ENCODE results near the gene IL2RA.

Gene IL2RA

DNA sequence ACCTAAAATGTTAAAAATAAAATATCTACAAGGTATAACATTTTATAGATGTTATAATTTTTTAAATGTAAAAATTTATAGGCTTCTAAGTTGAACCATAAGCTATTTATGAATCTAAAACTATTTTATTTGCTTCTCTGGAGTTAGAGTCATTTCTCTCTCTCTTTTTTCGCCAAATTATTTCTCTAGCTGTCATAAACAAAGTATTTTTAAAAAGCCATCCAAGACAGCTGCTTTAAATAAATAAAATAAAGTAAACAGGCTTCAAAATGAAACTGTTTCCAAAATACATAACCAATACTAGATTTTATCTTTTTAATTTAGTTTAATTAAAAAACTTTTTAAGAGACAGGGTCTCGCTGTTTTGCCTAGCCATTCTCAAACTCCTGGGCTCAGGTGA is 72.4 kb downstream of the IL2RA start:
- H3K9me3 ChIP-seq (ENCODE audit: severe bottlenecking) = no peaks in the 10 kb centered on the region
- peaks cover 10% of the 10 kb centered on the region for H3K27me3 ChIP-seq (ENCODE audit: insufficient read depth, low read depth, severe bottlenecking)
- TF ChIP-seq, protein P1, sequence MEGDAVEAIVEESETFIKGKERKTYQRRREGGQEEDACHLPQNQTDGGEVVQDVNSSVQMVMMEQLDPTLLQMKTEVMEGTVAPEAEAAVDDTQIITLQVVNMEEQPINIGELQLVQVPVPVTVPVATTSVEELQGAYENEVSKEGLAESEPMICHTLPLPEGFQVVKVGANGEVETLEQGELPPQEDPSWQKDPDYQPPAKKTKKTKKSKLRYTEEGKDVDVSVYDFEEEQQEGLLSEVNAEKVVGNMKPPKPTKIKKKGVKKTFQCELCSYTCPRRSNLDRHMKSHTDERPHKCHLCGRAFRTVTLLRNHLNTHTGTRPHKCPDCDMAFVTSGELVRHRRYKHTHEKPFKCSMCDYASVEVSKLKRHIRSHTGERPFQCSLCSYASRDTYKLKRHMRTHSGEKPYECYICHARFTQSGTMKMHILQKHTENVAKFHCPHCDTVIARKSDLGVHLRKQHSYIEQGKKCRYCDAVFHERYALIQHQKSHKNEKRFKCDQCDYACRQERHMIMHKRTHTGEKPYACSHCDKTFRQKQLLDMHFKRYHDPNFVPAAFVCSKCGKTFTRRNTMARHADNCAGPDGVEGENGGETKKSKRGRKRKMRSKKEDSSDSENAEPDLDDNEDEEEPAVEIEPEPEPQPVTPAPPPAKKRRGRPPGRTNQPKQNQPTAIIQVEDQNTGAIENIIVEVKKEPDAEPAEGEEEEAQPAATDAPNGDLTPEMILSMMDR (IDR thresholded peaks at IDR 0.05; ENCODE audit: low read depth, low read length) = no peak
- H3K4me3 ChIP-seq (ENCODE audit: low read depth, low read length) = no peak overlapping the region
- H3K27ac ChIP-seq = no peak overlapping the region
- DNase-seq = no peak
- no peaks in the 10 kb centered on the region for H3K36me3 ChIP-seq

DNA sequence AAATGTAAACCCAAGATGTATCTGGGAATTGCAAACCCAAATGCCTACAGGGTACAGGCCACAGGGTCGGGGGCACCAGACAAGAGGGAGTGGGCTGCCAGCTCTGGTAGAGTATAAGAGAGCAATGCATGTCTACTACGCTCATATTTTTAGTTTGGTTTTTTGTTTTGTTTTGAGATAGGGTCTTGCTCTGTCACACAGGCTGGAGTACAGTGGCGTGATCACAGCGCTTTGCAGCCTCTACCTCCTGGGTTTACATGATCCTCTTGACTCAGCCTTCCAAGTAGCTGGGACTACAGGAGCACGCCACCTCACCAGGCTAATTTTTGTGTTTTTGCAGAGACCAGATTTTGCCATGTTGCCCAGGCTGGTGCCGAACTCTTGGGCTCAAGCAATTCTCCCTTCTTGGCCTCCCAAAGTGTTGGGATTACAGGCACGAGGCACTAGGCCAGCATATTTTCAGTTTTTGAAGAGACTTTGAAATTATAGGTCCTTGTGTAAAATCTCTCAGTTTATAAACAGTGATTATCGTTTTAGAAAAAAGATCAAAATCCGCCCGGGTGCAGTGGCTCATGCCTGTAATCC is 73.7 kb downstream of the IL2RA start:
- H3K4me3 ChIP-seq (ENCODE audit: low read depth, low read length) = no peak overlapping the region
- H3K27ac ChIP-seq = no peak overlapping the region
- peaks cover 13% of the 10 kb centered on the region for H3K27me3 ChIP-seq (ENCODE audit: insufficient read depth, low read depth, severe bottlenecking)
- TF ChIP-seq, protein P1 (IDR thresholded peaks at IDR 0.05; ENCODE audit: low read depth, low read length) = no peak
- DNase-seq = no peak
- no peaks in the 10 kb centered on the region for H3K9me3 ChIP-seq (ENCODE audit: severe bottlenecking)
- H3K36me3 ChIP-seq = no peaks in the 10 kb centered on the region

DNA sequence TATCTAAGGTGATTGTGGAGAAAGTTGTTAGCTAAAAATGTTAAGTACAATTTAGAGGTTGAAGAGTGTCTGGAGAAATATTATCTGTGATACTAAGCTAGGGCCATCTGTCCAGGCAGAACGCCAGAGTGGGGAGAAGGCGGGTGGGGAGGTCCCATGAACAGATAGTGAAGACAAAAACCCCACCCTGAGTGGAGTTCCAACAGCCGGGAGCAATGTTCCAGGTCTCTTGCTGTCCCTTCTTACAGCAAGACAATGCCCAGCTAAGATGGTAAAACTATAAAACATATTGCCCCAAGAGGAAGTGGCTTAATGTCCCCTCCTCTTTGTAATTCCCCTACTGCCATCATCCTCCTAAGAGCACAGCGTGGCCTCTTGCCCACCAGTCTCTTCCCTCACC is 74.4 kb downstream of the IL2RA start:
- H3K9me3 ChIP-seq (ENCODE audit: severe bottlenecking) = no peaks in the 10 kb centered on the region
- H3K36me3 ChIP-seq = no peaks in the 10 kb centered on the region
- H3K27me3 ChIP-seq (ENCODE audit: insufficient read depth, low read depth, severe bottlenecking) = peaks cover 13% of the 10 kb centered on the region
- no peak for DNase-seq
- no peak overlapping the region for H3K27ac ChIP-seq
- TF ChIP-seq, protein P1 (IDR thresholded peaks at IDR 0.05; ENCODE audit: low read depth, low read length) = no peak
- H3K4me3 ChIP-seq (ENCODE audit: low read depth, low read length) = no peak overlapping the region

DNA sequence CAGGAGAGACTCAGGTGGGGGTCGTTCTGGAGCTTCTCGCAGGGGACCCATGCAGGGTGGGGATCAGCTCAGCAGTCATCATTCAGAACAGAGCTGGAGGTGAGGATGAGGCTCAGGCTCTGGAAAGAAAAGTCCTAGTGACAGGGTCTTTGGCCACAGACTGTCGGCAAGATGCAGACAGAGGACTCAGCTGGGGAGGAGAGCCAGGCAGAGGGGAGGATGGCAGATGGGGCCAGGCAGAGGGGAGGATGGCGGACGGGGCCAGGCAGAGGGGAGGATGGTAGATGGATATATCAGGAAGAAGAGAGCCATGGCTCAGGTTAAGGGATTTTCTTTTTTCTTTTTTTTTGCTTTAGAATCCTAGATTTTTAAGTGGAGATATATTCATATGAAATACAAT is 77.1 kb downstream of the IL2RA start:
- Histone ChIP-seq H3K9me3 (ENCODE audit: severe bottlenecking) (no peaks in the 10 kb centered on the region), H3K27me3 (ENCODE audit: insufficient read depth, low read depth, severe bottlenecking) (peaks cover 18% of the 10 kb centered on the region), H3K4me3 (ENCODE audit: low read depth, low read length) (no peak overlapping the region), H3K27ac (no peak overlapping the region), H3K36me3 (no peaks in the 10 kb centered on the region)
- TF ChIP-seq, protein P1 (IDR thresholded peaks at IDR 0.05; ENCODE audit: low read depth, low read length) = no peak
- no peak for DNase-seq

DNA sequence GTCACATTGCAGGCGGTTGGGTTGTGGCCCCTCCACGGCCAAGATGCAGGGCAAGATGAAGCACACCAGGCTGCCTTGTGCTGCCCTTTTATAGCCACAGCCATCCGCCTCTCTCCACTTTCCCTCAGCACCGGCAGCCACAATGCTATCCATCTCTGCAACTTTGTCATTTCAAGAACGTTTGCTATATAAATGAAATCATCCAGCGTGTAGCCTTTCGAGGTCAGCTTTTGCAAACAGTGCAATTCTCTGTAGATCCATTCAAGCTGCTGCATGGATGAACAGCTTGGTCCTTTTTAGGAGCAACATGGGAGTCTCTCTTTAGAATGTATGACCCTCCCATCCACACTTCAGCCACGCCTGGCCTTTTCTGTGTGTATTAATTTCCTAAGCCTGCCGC is 78.4 kb downstream of the IL2RA start:
- Histone ChIP-seq H3K27me3 (ENCODE audit: insufficient read depth, low read depth, severe bottlenecking) (peaks cover 20% of the 10 kb centered on the region), H3K36me3 (no peaks in the 10 kb centered on the region), H3K9me3 (ENCODE audit: severe bottlenecking) (no peaks in the 10 kb centered on the region), H3K27ac (no peak overlapping the region), H3K4me3 (ENCODE audit: low read depth, low read length) (no peak overlapping the region)
- no peak for DNase-seq
- TF ChIP-seq, protein P1 (IDR thresholded peaks at IDR 0.05; ENCODE audit: low read depth, low read length) = no peak

DNA sequence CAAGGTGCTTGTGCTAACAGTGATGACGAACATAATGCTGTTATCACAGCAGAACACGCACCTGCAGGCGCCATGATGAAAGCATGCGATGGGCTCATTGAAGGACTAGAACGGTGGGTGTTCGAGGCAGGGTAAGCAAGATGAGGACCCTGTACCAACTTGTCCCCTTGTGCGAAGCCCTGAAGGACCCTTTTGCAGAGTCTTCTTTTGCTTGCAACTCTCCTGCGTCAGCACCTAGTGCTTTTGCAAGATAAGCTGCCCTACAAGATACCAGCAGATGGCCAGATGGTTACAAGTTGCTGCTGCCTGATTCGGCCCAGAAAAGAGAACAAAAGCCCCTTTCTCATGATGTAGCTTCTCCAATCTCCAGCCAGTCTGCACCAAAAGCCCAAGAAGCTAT is 80.6 kb downstream of the IL2RA start:
- Histone ChIP-seq H3K4me3 (ENCODE audit: low read depth, low read length) (no peak overlapping the region), H3K27ac (no peak overlapping the region), H3K36me3 (no peaks in the 10 kb centered on the region), H3K9me3 (ENCODE audit: severe bottlenecking) (no peaks in the 10 kb centered on the region), H3K27me3 (ENCODE audit: insufficient read depth, low read depth, severe bottlenecking) (peaks cover 26% of the 10 kb centered on the region)
- TF ChIP-seq, protein P1 (IDR thresholded peaks at IDR 0.05; ENCODE audit: low read depth, low read length) = no peak
- no peak for DNase-seq
